HepG2 (cell line): ENCODE measurements around the gene EPB41L4A.

Source experiments
- ATM ChIP-seq: fragments of 450-650 bp; IDR thresholded peaks from 2 replicates; pipeline ENCODE4 v1.7.1; 2017; ENCODE audit warnings: mild to moderate bottlenecking, borderline replicate concordance
- CBX5 ChIP-seq: sonication (generic); formaldehyde crosslinking; IDR thresholded peaks from 2 replicates; pipeline ENCODE4 v1.4.0; 2020; ENCODE audit warnings: missing genetic modification reagents, borderline replicate concordance
- CEBPB ChIP-seq: IDR thresholded peaks from 2 replicates; pipeline ENCODE4 v1.6.1; 2011; ENCODE audit warnings: low read depth, low read length, improper control_type of control experiment, borderline replicate concordance
- MED8 ChIP-seq: sonication (generic); formaldehyde crosslinking; IDR thresholded peaks from 2 replicates; pipeline ENCODE4 v1.8.1; 2023; ENCODE audit warnings: mild to moderate bottlenecking, missing genetic modification reagents; ENCODE audit not compliant: insufficient replicate concordance
- NR2C2 ChIP-seq: sonication (generic); formaldehyde crosslinking; IDR thresholded peaks from 2 replicates; pipeline ENCODE4 v1.4.0; 2020; ENCODE audit warnings: missing genetic modification reagents, mild to moderate bottlenecking, moderate library complexity, borderline replicate concordance
- POLR2AphosphoS5 ChIP-seq: IDR thresholded peaks from 2 replicates; pipeline ENCODE4 v1.6.1; 2012; ENCODE audit warnings: low read depth, low read length
- ZFP36 ChIP-seq: fragments of 150-350 bp; IDR thresholded peaks from 2 replicates; pipeline ENCODE4 v1.6.1; 2018; ENCODE audit warnings: borderline replicate concordance, low read length, low read depth; ENCODE audit not compliant: partially characterized antibody
- ZNF570 ChIP-seq: sonication (generic); formaldehyde crosslinking; IDR thresholded peaks from 2 replicates; pipeline ENCODE4 v1.4.0; 2020; ENCODE audit warnings: mild to moderate bottlenecking, missing genetic modification reagents, borderline replicate concordance
- TF ChIP-seq, protein P1 (sequence below): sonication (generic); formaldehyde crosslinking; IDR thresholded peaks from 2 replicates; pipeline ENCODE4 v1.4.0; 2020; ENCODE audit warnings: missing genetic modification reagents

DNA sequence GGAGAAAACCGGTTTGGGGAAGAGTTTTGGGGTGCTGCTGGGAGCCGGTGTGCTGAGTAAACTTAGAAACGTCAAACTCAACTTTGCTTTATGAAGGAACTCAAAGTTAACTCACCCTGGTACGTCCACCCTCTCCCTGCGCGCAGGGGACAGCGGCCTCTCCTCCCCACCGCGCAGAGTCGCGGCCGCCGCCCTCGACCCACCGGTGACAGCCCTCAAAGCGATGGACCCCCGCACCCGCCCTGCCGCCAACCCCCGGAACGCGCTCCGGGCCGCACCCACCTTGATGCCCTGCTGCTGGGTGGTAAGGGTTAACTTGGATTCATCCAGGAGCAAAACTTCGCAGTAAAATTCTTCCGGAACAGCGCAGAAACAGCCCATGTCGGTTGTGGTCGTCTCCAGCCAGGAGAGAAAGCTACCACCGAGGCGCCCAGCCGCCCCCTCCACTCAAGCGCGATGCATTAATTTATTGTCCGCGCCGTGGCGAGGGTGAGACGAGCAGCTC is 366 bp downstream of the EPB41L4A start:
- no peak for TF ChIP-seq POLR2AphosphoS5
- TF ChIP-seq ZFP36 = no peak
- no peak for TF ChIP-seq ZNF570 (CRISPR knock-in tag)
- TF ChIP-seq, protein P1, sequence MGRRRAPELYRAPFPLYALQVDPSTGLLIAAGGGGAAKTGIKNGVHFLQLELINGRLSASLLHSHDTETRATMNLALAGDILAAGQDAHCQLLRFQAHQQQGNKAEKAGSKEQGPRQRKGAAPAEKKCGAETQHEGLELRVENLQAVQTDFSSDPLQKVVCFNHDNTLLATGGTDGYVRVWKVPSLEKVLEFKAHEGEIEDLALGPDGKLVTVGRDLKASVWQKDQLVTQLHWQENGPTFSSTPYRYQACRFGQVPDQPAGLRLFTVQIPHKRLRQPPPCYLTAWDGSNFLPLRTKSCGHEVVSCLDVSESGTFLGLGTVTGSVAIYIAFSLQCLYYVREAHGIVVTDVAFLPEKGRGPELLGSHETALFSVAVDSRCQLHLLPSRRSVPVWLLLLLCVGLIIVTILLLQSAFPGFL = no peak
- TF ChIP-seq CEBPB = no peak
- no peak for TF ChIP-seq MED8 (CRISPR knock-in tag)
- no peak for TF ChIP-seq NR2C2 (CRISPR knock-in tag)
- no peak for TF ChIP-seq CBX5
- TF ChIP-seq ATM = no peak
